ENCODE data around the gene RAMP1. TPM values are rescaled to one million over a fixed set of nuclear protein-coding genes. Genes with fewer than 3 reads are reported as not detected.

The RAMP1 gene
- total RNA-seq, 6 experiments from 2014 or later, result 0.38 to 1.3 (median 0.48) TPM; not detected in 1

- H3K36me3 Mint-ChIP-seq (ENCODE audit: low read depth), result no peaks in the 10 kb centered on the region
- no peak for DNase-seq
Measured at GRCh38 chr2:237820421-237820820, 39.0 kb upstream of the RAMP1 start.

GRCh38 chr2:237823544-237823943, 35.9 kb upstream of the RAMP1 start:
- no peak for TF ChIP-seq CTCF (IDR thresholded peaks at IDR 0.05)
- no peak for DNase-seq
- Mint-ChIP-seq H3K27me3 (ENCODE audit: insufficient read depth) (peaks cover 10% of the 10 kb centered on the region; the same call in 1 of the 2 replicates), H3K36me3 (ENCODE audit: low read depth) (no peaks in the 10 kb centered on the region), H3K4me1 (ENCODE audit: low read depth) (peaks cover 7% of the 10 kb centered on the region), H3K9me3 (no peaks in the 10 kb centered on the region), H3K27ac (no peak overlapping the region), H3K4me3 (no peak overlapping the region)

More at GRCh38 chr2:237820421-237820820, 39.0 kb upstream of the RAMP1 start:
- H3K27me3 Mint-ChIP-seq (ENCODE audit: insufficient read depth), result peaks cover 11% of the 10 kb centered on the region; the same call in 1 of the 2 replicates
- no peak overlapping the region for H3K4me3 Mint-ChIP-seq
- TF ChIP-seq CTCF (IDR thresholded peaks at IDR 0.05), result no peak
- H3K4me1 Mint-ChIP-seq (ENCODE audit: low read depth), result peaks cover 23% of the 10 kb centered on the region
- no peaks in the 10 kb centered on the region for H3K9me3 Mint-ChIP-seq
- H3K27ac Mint-ChIP-seq, result no peak overlapping the region

- TF ChIP-seq CTCF (IDR thresholded peaks at IDR 0.05), result no peak
- H3K27me3 Mint-ChIP-seq (ENCODE audit: insufficient read depth), result peaks cover 11% of the 10 kb centered on the region; the same call in 1 of the 2 replicates
- H3K4me1 Mint-ChIP-seq (ENCODE audit: low read depth), result peaks cover 3% of the 10 kb centered on the region; the same call in 1 of the 2 replicates
- H3K9me3 Mint-ChIP-seq, result no peaks in the 10 kb centered on the region
- no peaks in the 10 kb centered on the region for H3K36me3 Mint-ChIP-seq (ENCODE audit: low read depth)
- no peak overlapping the region for H3K27ac Mint-ChIP-seq
- H3K4me3 Mint-ChIP-seq, result no peak overlapping the region
- no peak for DNase-seq
Measured at GRCh38 chr2:237824085-237824484, 35.3 kb upstream of the RAMP1 start.

- Mint-ChIP-seq H3K27ac (no peak overlapping the region), H3K9me3 (no peaks in the 10 kb centered on the region), H3K4me1 (ENCODE audit: low read depth) (no peaks in the 10 kb centered on the region), H3K27me3 (ENCODE audit: insufficient read depth) (peaks cover 23% of the 10 kb centered on the region), H3K4me3 (no peak overlapping the region), H3K36me3 (ENCODE audit: low read depth) (no peaks in the 10 kb centered on the region)
- no peak for TF ChIP-seq CTCF (IDR thresholded peaks at IDR 0.05)
- DNase-seq, result no peak
Measured at GRCh38 chr2:237827421-237827987, 31.9 kb upstream of the RAMP1 start.

- no peak overlapping the region for H3K27ac Mint-ChIP-seq
- H3K4me1 Mint-ChIP-seq (ENCODE audit: low read depth), result no peaks in the 10 kb centered on the region
- no peak overlapping the region for H3K4me3 Mint-ChIP-seq
Measured at GRCh38 chr2:237830522-237830921, 28.9 kb upstream of the RAMP1 start.

More at GRCh38 chr2:237830522-237830921, 28.9 kb upstream of the RAMP1 start:
- TF ChIP-seq CTCF (IDR thresholded peaks at IDR 0.05), result no peak
- DNase-seq, result no peak
- Mint-ChIP-seq H3K36me3 (ENCODE audit: low read depth) (no peaks in the 10 kb centered on the region), H3K9me3 (no peaks in the 10 kb centered on the region), H3K27me3 (ENCODE audit: insufficient read depth) (peaks cover 17% of the 10 kb centered on the region)

Data from HFFc6 (cell line).